K562 (cell line): ENCODE measurements around the gene NEUROG1. TPM values are rescaled to one million over a fixed set of nuclear protein-coding genes. Genes with fewer than 3 reads are reported as not detected.

ENCODE experiments used
- ATAC-seq: fragments of 200-7000 bp; cut with Tn5 transposase; 3 replicates; pipeline ENCODE4 v1.9.1; 2020; ENCODE audit warnings: moderate library complexity
- BruUV-seq: library from RNA; stranded (reverse); fragments of 400-500 nt; replicated peaks from 2 replicates; lab custom pipeline; 2021; lab: Mats Ljungman, UMichigan
- CTCF ChIA-PET: fragments of 300-600 bp; formaldehyde crosslinking; extraction: SDS; loops from one replicate; lab custom pipeline; 2021; ENCODE audit warnings: low intra/inter-chr PET ratio; lab: Yijun Ruan, JAX
- POLR2A ChIA-PET: fragments of 300-600, 350-650 bp; sonication (Branson Sonifier 250); formaldehyde crosslinking; extraction: SDS; loops from one replicate; lab custom pipeline; 2021; ENCODE audit warnings: antibody characterized with exemption, inconsistent platforms; lab: Yijun Ruan, JAX
- DNase-seq, 4 experiments: peaks; one replicate each; pipeline versions ENCODE4 v3.0.0 to v3.0.0-alpha.2; 2011 to 2018; ENCODE audit warnings: low spot score in 3 of 4, mixed read lengths in 3 of 4; ENCODE audit errors: extremely low read depth in 1 of 4
- FAIRE-seq: peaks from 2 replicates; lab custom pipeline; 2011; peaks lifted over from hg19 to GRCh38; lab: Jason Lieb, UNC
- H2AFZ ChIP-seq: 2 replicates; pipeline ENCODE4 v1.6.0; 2011; ENCODE audit warnings: low read depth, low read length, control low read depth, inconsistent platforms
- H3K27ac ChIP-seq: fragments of 200-600 bp; 3 replicates; pipeline ENCODE4 v1.8.0; 2011; ENCODE audit warnings: low read depth, mild to moderate bottlenecking, control low read depth, inconsistent platforms, low read length, moderate library complexity, mixed read lengths; ENCODE audit errors: extremely low read depth
- H3K27me3 ChIP-seq, 2 experiments: fragments of 300-600 bp in 1 of 2; 2 replicates in 1 of 2; 3 replicates in 1 of 2; pipeline versions ENCODE4 v1.6.0 to v1.8.0; 2011; ENCODE audit warnings: inconsistent platforms in 2 of 2, low read length in 2 of 2, mild to moderate bottlenecking in 1 of 2, mixed read lengths in 1 of 2, moderate library complexity in 1 of 2; ENCODE audit not compliant: control insufficient read depth in 2 of 2, insufficient read depth in 2 of 2
- H3K36me3 ChIP-seq: fragments of 300-600 bp; 3 replicates; pipeline ENCODE4 v1.8.0; 2011; ENCODE audit warnings: mild to moderate bottlenecking, low read length, inconsistent platforms; ENCODE audit not compliant: control insufficient read depth, insufficient read depth
- H3K4me1 ChIP-seq, 2 experiments: fragments of 200-600 bp in 1 of 2; replicated peaks in 1 of 2; 2 replicates in 1 of 2; 3 replicates in 1 of 2; pipeline versions ENCODE4 v1.5.1 to v1.8.0; 2011; ENCODE audit warnings: inconsistent platforms in 2 of 2, low read length in 2 of 2, mild to moderate bottlenecking in 1 of 2, mixed read lengths in 1 of 2, moderate library complexity in 1 of 2; ENCODE audit not compliant: control insufficient read depth in 2 of 2, insufficient read depth in 2 of 2
- H3K4me2 ChIP-seq: 2 replicates; pipeline ENCODE4 v1.6.1; 2011; ENCODE audit warnings: low read length, control low read depth, inconsistent platforms, mixed read lengths; ENCODE audit not compliant: insufficient read depth
- H3K4me3 ChIP-seq: fragments of 200-600 bp; sonication (generic), shearing (Covaris generic); 2 replicates; pipeline ENCODE4 v1.5.1; 2016; ENCODE audit warnings: control low read depth, inconsistent platforms
- H3K79me2 ChIP-seq: fragments of 200-600 bp; 3 replicates; pipeline ENCODE4 v1.8.0; 2011; ENCODE audit warnings: low read length, inconsistent platforms; ENCODE audit not compliant: control insufficient read depth, insufficient read depth
- H3K9ac ChIP-seq, 2 experiments: 2 replicates each; pipeline versions ENCODE4 v1.6.0 to v1.6.1; 2011; ENCODE audit warnings: low read depth in 2 of 2, low read length in 2 of 2, control low read depth in 1 of 2, inconsistent platforms in 1 of 2, mild to moderate bottlenecking in 1 of 2, mixed read lengths in 1 of 2; ENCODE audit not compliant: insufficient read depth in 1 of 2
- H3K9me1 ChIP-seq: one replicate; pipeline ENCODE4 v1.6.0; 2011; ENCODE audit warnings: inconsistent platforms, mild to moderate bottlenecking, low read length, moderate library complexity; ENCODE audit not compliant: control insufficient read depth, insufficient read depth
- H3K9me3 ChIP-seq: replicated peaks from 2 replicates; pipeline ENCODE4 v1.5.1; 2011; ENCODE audit warnings: low read depth, low read length, inconsistent platforms; ENCODE audit not compliant: control insufficient read depth, insufficient read depth
- H4K20me1 ChIP-seq: replicated peaks from 2 replicates; pipeline ENCODE4 v1.6.1; 2011; ENCODE audit warnings: low read length, inconsistent platforms, mixed read lengths; ENCODE audit not compliant: control insufficient read depth, insufficient read depth
- CREM ChIP-seq: IDR thresholded peaks from 2 replicates; pipeline ENCODE4 v1.6.1; 2014; ENCODE audit warnings: antibody characterized with exemption, low read depth
- CUX1 ChIP-seq: fragments of 200-800 bp; sonication (Bioruptor generic); IDR thresholded peaks from 2 replicates; pipeline ENCODE4 v1.6.1; 2016; ENCODE audit warnings: missing genetic modification characterization, missing compliant biosample characterization
- HDAC6 ChIP-seq: IDR thresholded peaks from 2 replicates; pipeline ENCODE4 v1.6.1; 2012; ENCODE audit warnings: low read depth, mild to moderate bottlenecking, control low read depth, inconsistent platforms, low read length, moderate library complexity
- HMBOX1 ChIP-seq: sonication (generic); IDR thresholded peaks from 2 replicates; pipeline ENCODE4 v1.6.1; 2016
- MBD2 ChIP-seq: sonication (generic); IDR thresholded peaks from 2 replicates; pipeline ENCODE4 v1.6.1; 2016; ENCODE audit warnings: low read depth, borderline replicate concordance
- MCM3 ChIP-seq: fragments of 450-650 bp; IDR thresholded peaks from 2 replicates; pipeline ENCODE4 v1.6.1; 2016
- NFATC3 ChIP-seq: fragments of 450-650 bp; IDR thresholded peaks from 2 replicates; pipeline ENCODE4 v1.6.1; 2017; ENCODE audit warnings: mild to moderate bottlenecking
- POLR3G ChIP-seq: IDR thresholded peaks from 2 replicates; pipeline ENCODE4 v1.6.1; 2011; ENCODE audit not compliant: insufficient read length, insufficient replicate concordance; ENCODE audit errors: extremely low read depth
- ZEB2 ChIP-seq: fragments of 450-650 bp; IDR thresholded peaks from 2 replicates; pipeline ENCODE4 v1.6.1; 2016
- ZZZ3 ChIP-seq: fragments of 450-650 bp; IDR thresholded peaks from 2 replicates; pipeline ENCODE4 v1.6.1; 2016; ENCODE audit warnings: antibody characterized with exemption, mild to moderate bottlenecking, moderate library complexity
- WGBS: fragments of 100-300 bp; shearing (Covaris generic); methylation state at CpG from one replicate; pipeline ENCODE4 v1.1.6; 2016; ENCODE audit warnings: low coverage, mixed read lengths; ENCODE audit not compliant: insufficient coverage; ENCODE audit errors: missing lambda C conversion rate; 5-methylcytosine and 5-hydroxymethylcytosine counted together
- in situ Hi-C: fragments of 300-500 bp; cut with MboI; formaldehyde crosslinking; loops from 4 replicates; pipeline ENCODE4 v1.15.0; 2018; ENCODE audit warnings: inconsistent platforms, mixed read lengths
- intact Hi-C: fragments of 100-400 bp; cut with micrococcal nuclease; formaldehyde crosslinking; loops from 2 replicates; pipeline ENCODE4 v1.14.2; 2022
- polyA plus RNA-seq, 8 experiments: library from polyadenylated mRNA; depleted of rRNA in 4 of 8; stranded (reverse) in 5 of 8; unstranded in 3 of 8; fragments of >200 nt; fragmentation: Nextera tagmentation in 2 of 8; fragmentation: Illumina TruSeq in 1 of 8; extraction: Ambion mirVana in 2 of 8; extraction: Trizol in 1 of 8; gene quantifications; 2 replicates each; pipeline versions ENCODE4 v1.2.1 to v1.2.3, GENCODE V29; 2011 to 2014; ENCODE audit warnings: inconsistent platforms in 1 of 8, missing spikeins in 1 of 8
- total RNA-seq, 7 experiments: library from RNA; depleted of rRNA in 6 of 7; stranded (reverse); fragments of >200 nt in 6 of 7; fragmentation: Illumina TruSeq in 2 of 7; extraction: Trizol in 2 of 7; gene quantifications; 2 replicates each; pipeline versions ENCODE4 v1.2.1 to v1.2.3, GENCODE V29; 2011 to 2021; ENCODE audit warnings: low replicate concordance in 1 of 7

NEUROG1 gene
- total and polyA plus RNA-seq, 9 of the 15 experiments (the other 6 are each of a cell fraction or from before 2014, with no cell fraction given): not detected

- TF ChIP-seq ZEB2 (no peak), MCM3 (no peak)
- Histone ChIP-seq H3K4me3 (no peak overlapping the region), H3K4me1 (peaks cover 0 to 7% of the 10 kb centered on the region in 2 experiments; a peak in 1 of 5 replicates), H3K9ac (no peak overlapping the region), H3K36me3 (no peaks in the 10 kb centered on the region), H4K20me1 (peaks cover 5% of the 10 kb centered on the region; the same call in 1 of the 2 replicates), H2AFZ (no peak overlapping the region), H3K9me3 (no peaks in the 10 kb centered on the region), H3K79me2 (no peaks in the 10 kb centered on the region), H3K4me2 (no peak overlapping the region), H3K9me1 (no peaks in the 10 kb centered on the region), H3K27me3 (peaks cover 0 to 21% of the 10 kb centered on the region in 2 experiments; a peak in 3 of 5 replicates), H3K27ac (no peak overlapping the region)
- ChIA-PET POLR2A (interaction anchor here (0.7 kb wide), 1 partner anchor 17 kb away, joined by 3 read pairs; no protein-coding TSS in a partner anchor), CTCF (no interaction called here)
- DNase-seq (no peak), ATAC-seq (no peak), FAIRE-seq (no peak)
- intact Hi-C loops (no loop called here), in situ Hi-C loops (no loop called here)
- no TSS peak for BruUV-seq
- 23% methylated on average over 5 of the region's 5 CpGs for WGBS
These were observed 7.3 kb upstream of the NEUROG1 start for GRCh38 chr5:135543001-135543484.

GRCh38 chr5:135541807-135542502 is 6.2 kb upstream of the NEUROG1 start:
- H3K27me3 ChIP-seq: peaks cover 0 to 14% of the 10 kb centered on the region in 2 experiments; a peak in 3 of 5 replicates
- 14% methylated on average over 10 of the region's 11 CpGs for WGBS
- TF ChIP-seq POLR3G: no peak
- no peak for TF ChIP-seq HMBOX1
- no peak for TF ChIP-seq ZZZ3
- TF ChIP-seq CREM: no peak
- TF ChIP-seq HDAC6: no peak
- TF ChIP-seq CUX1 (CRISPR knock-in tag): no peak
- no peak for TF ChIP-seq MBD2
- TF ChIP-seq NFATC3: no peak

More at GRCh38 chr5:135541807-135542502, 6.2 kb upstream of the NEUROG1 start:
- Histone ChIP-seq H3K9me1 (no peaks in the 10 kb centered on the region), H3K36me3 (no peaks in the 10 kb centered on the region), H4K20me1 (peaks cover 5% of the 10 kb centered on the region; the same call in 1 of the 2 replicates), H3K4me2 (no peak overlapping the region), H3K79me2 (no peaks in the 10 kb centered on the region), H3K4me1 (peaks cover 0 to 7% of the 10 kb centered on the region in 2 experiments; a peak in 1 of 5 replicates), H3K4me3 (no peak overlapping the region), H2AFZ (no peak overlapping the region), H3K9me3 (no peaks in the 10 kb centered on the region), H3K9ac (no peak overlapping the region), H3K27ac (no peak overlapping the region)
- DNase-seq (no peak), ATAC-seq (no peak), FAIRE-seq (no peak)
- intact Hi-C loops (no loop called here), in situ Hi-C loops (no loop called here)
- ChIA-PET CTCF (no interaction called here), POLR2A (no interaction called here)
- no TSS peak for BruUV-seq
